COLO829 (cell line): ENCODE measurements around the gene LRMDA.
"Not testable (repeated sequence)": the region's sequence is repeated elsewhere in the genome, so short reads cannot be mapped to it uniquely, and the experiment has no call there.

Source experiments
- DNase-seq: peaks from one replicate; pipeline ENCODE4 v3.0.0; 2012; ENCODE audit warnings: low spot score

LRMDA gene

DNA sequence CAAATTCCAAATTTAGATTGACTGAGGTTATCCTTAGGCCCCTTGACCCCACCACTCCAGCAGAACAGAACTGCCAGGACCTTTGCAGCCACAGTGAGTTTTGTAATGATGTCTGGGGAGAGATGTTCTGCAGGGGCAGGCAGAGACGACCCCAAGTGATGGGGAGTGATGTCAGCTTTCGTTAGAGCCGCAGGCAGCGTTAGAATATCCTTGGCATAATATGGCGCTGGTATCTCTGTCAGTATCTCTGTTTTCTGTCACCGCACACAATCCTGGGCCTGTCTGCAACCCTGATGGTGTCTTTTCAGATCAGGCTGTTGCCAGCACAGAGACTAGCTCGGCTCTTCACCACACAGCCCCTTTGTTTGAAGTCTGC, 1122.6 kb downstream of the LRMDA start:
- DNase-seq, result no peak

DNA sequence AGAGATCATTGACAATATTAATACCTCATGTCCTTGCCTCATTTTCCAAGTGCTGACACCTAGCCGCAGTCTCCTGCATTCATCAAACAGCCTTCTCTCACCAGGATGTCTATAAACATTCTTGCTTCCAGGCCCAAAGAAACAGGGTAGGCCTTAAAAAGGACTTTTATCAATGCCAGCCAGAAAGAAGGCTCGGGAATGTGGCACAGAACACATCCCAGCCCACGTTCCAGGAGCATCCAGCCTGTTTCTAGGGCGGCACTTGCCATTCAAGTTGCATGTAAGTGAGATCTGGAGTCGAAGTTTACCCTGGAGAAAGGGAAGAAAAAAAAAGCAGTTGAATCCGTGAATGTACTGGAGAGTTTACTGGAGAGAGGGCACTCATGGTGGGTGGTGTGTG, 1123.1 kb downstream of the LRMDA start:
- no peak for DNase-seq

DNA sequence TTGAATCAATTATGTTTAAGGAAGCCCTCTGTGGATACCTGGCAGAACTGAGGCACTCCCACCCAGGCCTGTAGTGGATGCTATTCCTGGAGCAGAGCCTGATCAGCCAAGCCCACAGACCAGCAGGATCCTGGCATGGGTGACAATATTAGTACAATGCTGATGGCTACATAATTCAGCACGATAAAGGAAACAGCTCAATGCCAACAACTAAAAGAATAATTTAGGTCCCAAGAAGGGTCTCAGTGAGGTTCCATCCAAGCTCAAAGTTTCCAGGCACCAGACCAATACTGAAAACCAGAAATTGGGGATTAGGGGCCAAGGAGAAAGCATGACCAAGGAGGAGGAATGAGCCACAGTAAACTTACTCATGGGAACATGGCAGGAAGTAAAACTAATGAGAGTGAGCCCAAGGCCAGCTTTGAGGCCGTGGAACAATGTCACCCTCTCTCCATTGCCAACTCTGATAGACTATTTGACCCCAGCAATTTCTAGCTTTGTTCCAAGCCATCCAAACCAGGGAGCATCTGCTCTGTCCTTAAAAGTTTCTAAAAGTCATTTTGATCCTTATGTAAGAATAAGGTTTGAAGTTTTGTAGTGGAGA, 1123.7 kb downstream of the LRMDA start:
- DNase-seq, result no peak

DNA sequence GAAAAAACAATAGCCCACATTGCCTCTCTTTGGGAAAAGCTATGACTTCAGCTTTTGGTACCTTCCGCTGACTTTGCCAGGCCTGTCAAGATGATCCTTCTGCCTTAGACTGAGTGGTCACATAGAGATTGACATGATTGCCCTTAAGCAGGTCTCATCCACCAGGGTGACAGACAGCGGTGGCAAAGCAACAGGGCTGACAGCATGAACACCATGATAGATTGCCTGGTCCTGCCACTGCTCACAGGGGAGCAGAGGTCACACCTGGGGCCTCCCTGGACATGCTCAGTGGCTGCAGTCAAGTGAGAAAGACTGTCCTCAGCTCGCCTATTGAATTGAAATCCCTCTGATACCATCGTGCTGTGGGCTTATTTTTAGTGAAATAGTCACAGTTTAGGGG, 1125.9 kb downstream of the LRMDA start:
- DNase-seq, result no peak

DNA sequence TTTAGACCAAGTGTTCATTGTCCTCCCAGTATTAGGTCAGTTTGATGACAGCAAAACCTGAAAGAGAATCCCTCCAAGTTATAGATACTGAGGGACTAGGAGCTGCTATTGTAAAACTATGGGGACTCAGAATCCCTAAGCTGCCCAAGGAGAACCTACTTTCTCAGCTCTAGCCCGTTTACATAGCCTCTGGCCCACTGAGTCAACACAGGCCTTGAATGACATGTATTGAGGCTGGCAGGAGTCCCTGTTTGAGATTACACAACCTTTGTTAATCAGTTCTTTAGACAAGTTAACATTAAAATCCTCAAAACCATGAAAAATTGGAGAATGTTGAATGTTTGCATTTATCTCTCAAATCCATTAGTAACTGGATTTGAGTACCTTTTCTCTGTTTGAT, 1127.2 kb downstream of the LRMDA start:
- DNase-seq, result no peak

DNA sequence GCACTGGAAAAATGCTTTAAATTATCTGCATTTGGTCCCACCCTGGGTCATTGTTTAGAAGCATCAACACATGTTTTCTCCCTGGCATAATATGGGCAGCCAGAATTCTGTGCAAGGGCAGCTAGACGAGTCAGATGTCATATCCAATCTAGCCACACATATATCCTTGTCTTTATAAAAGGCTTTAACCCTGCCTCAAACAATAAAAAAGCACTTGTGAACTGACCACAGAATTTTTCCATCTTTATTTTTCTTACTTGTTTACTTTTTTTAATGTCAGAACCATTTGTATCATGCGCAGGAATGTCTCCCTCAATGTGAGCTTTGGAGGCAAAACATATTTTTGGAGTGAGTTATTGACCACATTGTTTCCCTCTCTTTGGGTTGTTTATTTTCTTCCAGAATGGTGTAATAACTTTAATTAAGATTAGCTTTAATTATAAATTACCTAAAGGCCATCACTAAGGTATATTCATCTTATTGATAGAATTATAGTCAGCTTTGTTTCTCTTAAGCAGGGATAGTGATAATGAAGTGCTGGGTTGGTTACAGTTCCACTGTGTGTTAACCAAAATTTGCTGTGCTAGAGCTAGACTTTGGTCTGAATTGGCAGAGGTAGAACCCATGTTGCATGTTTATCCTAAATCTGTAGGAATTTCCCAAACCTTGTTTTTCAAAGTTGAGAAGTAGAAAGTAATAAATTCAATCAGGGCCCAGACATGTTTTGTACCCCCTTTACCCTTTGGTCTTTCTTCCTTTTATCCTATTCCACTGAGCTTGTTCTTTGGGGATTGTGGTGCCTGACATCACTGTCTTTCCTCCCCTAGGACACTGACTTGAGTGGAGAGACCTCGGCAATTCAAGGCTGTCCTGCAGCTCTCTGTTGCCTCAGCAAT, 1127.8 kb downstream of the LRMDA start:
- no peak for DNase-seq

DNA sequence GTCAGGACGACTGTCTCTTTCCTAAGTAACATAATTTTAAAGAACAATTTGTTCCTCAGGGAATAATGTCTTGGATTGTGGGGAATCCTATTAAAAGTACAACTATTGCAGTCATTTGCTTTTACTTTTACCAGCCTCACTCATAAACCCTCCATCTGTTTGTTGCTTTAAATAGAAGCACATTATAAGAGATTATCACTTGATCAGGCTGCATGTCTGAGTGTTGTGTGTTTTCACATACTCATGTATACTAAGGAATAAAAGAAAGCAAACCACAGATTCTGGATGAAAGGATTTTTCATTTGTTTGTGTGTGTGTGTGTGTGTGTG, 1128.4 kb downstream of the LRMDA start:
- DNase-seq, result no peak

DNA sequence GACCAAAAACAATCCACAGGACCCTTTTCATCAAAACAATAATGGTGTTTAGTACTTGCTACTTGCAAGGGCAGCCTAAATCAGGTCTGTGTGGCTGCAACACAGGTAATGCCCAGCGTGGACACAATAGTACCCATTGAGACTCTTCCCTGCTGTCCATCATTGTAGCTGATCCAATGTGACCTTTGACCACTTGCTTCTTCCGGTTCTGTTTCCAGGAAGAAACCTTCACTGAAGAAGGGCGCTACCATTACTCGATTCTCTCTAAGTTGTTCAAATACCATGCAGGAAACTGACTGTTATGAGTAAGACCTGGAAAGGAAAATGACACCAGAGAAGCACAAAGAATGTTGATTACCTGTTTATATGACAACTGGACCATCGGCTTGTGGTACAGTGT, 1128.9 kb downstream of the LRMDA start:
- DNase-seq, result no peak

DNA sequence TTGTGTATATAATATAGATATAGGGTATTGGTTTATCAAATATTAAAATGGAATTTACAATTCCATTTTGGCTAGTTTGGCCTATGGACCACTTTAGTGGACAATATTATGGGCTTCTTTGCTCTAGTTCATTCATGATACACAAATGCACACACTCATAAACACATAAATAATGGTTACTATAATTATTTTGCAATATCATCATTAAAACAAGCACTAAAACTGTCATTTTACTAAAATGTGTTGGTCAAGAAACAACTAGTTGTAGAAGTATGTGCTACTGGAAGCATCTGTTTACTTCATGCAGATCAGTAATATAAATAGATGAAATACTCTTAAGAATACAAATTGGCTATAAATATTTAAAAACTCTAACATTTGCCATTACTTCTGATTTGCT, 1131.9 kb downstream of the LRMDA start:
- DNase-seq, result no peak

DNA sequence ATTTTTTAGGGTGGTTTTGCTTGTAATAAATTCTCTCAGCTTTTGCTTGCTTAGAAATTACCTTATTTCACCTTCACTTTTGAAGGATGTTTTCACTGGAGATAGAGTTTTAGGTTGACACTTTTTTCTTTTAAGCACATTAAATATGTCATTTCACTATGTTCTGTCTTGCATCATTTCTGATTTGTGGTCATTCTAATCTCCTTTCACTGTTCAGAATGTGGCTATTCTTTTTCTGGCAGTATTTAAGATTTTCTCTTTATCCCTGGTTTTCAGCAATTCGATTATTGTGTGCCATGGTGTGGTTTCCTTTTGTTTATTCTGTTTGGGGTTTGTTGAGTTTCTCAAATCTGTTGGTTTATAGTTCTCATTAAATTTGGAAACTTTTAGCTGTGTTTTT, 1140.6 kb downstream of the LRMDA start:
- no peak for DNase-seq

DNA sequence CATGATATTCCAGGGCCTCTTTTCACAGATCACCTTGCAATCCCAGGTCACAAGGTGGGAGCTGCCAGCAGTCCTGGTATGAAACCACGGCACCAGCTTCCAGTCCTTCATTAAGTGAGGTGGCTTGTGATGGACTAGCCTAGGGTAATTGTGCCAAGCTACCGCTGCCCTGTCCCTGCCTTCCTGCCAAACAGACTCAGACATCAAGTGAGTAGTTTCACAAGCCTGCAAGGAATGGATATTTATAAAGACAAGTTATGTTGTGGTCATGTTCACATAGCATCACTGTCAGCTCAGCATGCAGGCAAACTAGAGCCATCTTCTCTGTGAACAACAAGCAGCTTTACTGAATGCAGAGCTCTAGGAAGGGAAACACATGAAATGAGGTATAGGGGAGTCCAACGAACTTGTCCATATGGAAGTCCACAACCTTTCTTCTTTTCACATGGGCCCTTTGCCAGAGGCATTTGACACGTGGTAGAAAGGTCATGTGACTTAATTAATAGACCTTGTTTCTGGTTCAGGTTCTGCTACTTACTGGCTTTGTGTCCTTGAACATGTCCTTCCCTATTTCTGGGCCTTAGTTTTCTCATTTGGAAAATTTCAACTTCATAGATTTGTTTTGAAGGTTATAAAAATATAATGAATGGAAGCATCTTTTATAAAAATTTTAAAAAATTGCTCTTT, 1145.0 kb downstream of the LRMDA start:
- DNase-seq, result no peak

DNA sequence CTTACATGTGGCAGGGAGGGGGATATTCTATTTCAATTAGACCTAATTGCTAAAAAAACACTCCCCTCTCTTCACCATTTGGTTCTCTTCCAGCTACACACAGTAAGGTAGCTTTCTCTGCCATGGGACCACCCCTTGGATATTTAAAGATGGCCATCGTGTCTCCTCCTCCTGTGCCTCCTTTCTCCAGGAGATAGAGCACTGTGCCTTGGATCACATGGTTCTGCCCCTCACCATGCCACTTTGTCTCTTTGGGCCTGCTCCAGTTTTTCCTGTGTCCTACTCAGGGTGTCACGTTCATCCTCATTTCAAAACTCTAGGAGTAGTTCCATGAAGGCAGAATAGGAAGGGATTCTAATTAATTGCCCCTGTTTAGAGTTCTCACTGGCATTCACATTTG, 1146.0 kb downstream of the LRMDA start:
- DNase-seq, result no peak

DNA sequence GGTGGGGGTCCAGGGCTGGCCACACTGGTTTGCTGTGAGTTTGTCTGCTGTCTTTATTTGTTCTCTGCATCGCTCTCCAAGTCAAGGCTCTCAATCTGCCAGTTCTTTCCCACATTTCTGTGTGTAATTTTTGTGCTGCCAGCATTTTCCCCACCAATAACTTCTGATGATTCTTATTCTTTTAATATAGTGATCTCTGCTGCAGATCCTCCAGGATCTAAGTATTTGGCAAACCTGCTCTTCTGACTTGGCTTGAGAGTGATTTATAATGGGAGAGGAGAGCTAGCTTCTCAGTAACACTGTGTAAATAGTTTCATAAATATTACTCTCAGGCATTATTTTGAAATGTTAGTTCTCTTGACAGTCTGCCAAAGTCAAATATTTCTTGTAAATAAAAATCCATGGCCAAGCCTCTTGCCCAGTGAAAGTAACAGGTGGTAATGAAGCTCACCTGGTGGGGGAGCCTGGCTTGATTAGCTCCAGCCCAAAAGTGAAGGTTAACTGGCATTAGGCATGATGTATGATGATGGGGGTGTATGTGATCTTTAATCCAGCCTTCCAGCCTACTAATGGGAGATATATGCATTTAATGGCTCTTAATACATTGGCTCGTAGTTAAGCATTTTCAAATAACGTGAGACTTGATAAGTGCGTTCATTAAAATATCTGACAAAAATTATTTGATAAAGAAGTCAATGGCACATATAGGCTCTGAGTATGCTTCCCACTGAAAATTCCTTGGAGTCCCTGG, 1150.3 kb downstream of the LRMDA start:
- no peak for DNase-seq

DNA sequence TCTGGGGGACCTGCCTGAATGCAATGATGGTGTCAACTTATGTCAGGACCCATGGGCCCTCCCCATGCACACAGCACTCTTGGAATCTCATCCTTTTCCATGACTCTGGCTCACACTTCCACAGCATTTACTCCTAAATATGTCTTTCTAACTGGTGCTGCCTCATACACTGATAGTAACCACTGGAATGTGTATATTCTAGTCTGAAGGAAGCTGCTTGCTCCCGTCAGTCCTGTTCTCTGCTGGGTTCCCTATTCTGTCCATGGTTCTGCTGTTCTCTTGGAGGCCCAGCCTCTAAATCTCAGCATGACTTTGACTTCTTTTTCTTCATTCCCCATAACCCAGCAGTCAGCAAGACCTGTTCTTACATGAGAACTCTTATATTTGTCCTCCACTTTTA, 1151.1 kb downstream of the LRMDA start:
- DNase-seq, result no peak

DNA sequence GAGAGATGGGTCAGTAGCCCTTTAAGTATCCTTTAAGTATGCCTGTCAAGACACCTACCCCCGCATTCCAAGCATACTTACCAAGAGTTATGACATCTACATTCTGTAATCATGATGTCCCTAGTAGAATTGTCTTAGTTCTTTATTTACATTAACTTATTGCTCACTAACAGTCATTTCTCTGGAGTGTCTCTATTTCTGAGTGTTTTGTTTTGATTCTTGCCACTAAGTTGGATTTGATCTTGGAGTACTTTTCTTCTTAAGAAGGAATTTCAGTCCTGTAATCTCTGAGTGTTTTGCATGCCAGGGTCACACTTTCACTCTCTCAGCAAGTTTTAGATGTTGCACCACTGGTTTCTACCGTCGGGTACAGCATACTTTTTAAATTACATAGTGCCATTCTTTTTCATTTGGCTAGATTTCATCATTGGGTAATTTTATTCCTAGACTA, 1152.3 kb downstream of the LRMDA start:
- peak; percentile 3 for DNase-seq

DNA sequence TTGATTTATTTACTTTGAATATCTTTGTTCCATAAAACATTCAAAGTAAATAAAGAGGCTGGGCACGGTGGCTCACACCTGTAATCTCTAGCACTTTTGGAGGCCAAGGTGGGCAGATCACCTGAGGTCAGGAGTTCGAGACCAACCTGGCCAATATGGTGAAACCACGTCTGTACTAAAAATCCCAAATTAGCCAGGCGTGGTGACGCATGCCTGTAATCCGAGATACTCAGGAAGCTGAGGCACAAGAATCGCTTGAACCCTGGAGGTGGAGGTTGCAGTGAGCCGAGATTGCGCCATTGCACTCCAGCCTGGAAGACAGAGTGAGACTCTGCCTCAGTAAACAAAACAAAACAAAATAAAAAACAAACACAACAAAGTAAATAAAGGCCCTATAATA, 1153.0 kb downstream of the LRMDA start:
- not testable (repeated sequence) for DNase-seq
